ENCODE results near the gene SLC9A7. TPM values are rescaled to one million over a fixed set of nuclear protein-coding genes. Genes with fewer than 3 reads are reported as not detected.

SLC9A7 gene
- total RNA-seq, 2 donors from 2014 or later = 1.4 to 2.2 TPM

DNA sequence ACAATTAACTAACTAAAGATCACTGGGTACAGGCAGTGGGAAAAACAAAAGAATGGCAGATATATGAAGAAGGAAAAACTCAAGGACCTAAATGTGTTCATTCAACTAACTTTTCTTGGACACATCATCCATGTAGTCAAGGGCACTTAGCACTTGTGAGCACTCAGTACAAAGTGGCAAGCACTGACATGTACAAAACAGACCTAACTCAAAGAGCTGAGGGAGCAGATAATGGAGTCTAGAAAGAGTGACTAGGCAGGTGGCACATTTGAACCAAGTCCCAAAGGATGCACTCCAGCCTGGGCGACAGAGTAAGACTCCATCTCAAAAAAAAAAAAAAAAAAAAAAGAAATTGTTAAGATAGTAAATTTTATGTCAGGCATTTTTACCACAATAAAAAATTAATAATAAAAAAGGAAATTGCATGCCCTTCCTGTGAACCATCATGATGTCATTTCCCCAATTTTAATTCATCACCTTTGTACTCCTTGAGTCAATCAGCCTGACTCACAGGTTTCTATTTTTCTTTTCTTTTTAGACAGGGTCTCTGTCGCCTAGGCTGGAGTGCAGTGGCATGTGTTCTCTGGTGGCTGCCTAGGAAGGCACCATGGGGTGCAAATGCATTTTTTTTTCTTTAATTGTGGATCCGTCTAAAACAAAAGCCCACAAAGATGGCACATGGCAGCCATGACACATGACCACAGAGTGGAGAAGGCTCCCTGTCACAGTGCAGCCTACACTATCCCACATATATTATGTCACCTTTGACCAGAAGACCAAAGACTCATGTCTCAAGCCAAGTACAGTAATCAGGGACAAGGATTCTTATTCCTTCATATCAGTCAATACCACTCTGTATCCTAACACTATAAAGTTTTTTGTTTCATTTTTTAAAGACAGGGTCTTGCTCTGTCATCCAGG lies 93.4 kb downstream of the SLC9A7 start:
- no peak for TF ChIP-seq CTCF (IDR thresholded peaks at IDR 0.05)
- Histone ChIP-seq H3K36me3 (no peaks in the 10 kb centered on the region), H3K9me3 (no peaks in the 10 kb centered on the region), H3K27ac (no peak overlapping the region), H3K4me1 (no peaks in the 10 kb centered on the region), H3K9ac (ENCODE audit: low read depth in 2 of 2, low read length in 2 of 2) (no peak overlapping the region), H3K27me3 (no peaks in the 10 kb centered on the region), H3K4me3 (no peak overlapping the region)
- DNase-seq = no peak
- intact Hi-C loops (cut with DNase I) = no loop called here

DNA sequence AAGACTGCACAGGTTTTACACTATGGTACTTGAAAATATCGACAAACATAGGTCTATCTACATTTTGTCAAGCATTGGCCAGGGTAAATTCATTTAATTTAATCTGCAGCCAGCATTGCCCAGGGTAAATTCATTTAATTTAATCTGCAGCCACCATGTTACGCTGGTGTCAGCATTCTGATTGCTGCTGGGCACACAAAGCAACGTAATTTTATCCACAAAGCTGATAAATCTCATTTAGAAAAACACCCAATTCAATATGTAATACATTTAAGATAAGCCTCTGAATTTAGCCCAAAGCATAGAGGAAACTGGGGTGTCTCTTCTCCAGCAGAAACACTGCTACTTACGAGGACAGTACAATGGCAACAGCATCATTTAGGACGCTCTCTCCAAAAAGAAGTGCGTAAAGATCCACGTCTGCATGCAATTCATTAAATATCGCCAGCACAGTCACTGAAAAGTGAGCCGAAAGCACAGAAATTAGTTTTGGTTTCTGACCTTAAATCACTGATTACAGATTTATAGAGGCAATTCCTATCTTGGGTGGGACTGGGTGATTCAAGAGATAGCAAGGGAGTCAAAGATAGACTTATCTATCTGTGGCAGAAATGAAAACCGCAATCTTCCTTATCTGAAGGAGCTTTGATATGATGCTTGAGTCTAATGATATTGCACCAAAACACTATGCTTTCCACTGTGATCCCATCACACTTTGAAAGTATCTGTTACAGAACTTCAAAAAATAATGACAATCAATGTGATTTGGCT lies 96.5 kb downstream of the SLC9A7 start:
- Histone ChIP-seq H3K9me3 (no peaks in the 10 kb centered on the region), H3K36me3 (no peaks in the 10 kb centered on the region), H3K27ac (no peak overlapping the region), H3K27me3 (no peaks in the 10 kb centered on the region), H3K4me1 (no peaks in the 10 kb centered on the region), H3K9ac (ENCODE audit: low read depth in 2 of 2, low read length in 2 of 2) (no peak overlapping the region), H3K4me3 (no peak overlapping the region)
- TF ChIP-seq CTCF (IDR thresholded peaks at IDR 0.05) = no peak
- intact Hi-C loops (cut with DNase I) = no loop called here
- no peak for DNase-seq

DNA sequence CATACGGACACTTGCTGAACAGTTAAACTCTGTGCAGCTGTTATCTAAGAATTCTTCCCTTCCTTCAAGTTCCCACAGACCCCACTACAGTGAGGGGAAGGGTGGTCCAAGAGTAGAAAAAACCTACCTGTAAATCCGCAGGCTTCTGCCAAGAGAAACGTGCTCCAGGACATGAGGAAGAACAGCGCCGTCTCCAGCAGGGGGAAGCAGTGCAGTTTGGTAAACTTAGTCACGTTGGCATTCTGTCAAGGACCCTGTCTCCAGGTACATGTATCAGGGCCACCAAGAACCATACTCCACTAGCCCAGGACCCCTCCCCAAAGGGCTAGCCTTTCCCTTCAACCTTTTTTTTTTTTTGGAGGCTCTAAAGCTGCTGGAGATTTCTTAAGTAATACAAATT lies 105.4 kb downstream of the SLC9A7 start:
- H3K4me3 ChIP-seq = no peak overlapping the region
- no peaks in the 10 kb centered on the region for H3K9me3 ChIP-seq
- TF ChIP-seq CTCF (IDR thresholded peaks at IDR 0.05) = no peak
- intact Hi-C loops (cut with DNase I) = no loop called here
- no peaks in the 10 kb centered on the region for H3K27me3 ChIP-seq
- H3K4me1 ChIP-seq = no peaks in the 10 kb centered on the region
- H3K36me3 ChIP-seq = no peaks in the 10 kb centered on the region
- DNase-seq = no peak
- no peak overlapping the region for H3K9ac ChIP-seq (ENCODE audit: low read depth in 2 of 2, low read length in 2 of 2)
- no peak overlapping the region for H3K27ac ChIP-seq

- no peaks in the 10 kb centered on the region for H3K9me3 ChIP-seq
- H3K27me3 ChIP-seq = peaks cover 7% of the 10 kb centered on the region
- H3K4me3 ChIP-seq = no peak overlapping the region
- no peak overlapping the region for H3K9ac ChIP-seq (ENCODE audit: low read depth in 2 of 2, low read length in 2 of 2)
- DNase-seq = no peak
- intact Hi-C loops (cut with DNase I) = no loop called here
- no peak overlapping the region for H3K27ac ChIP-seq
- H3K36me3 ChIP-seq = no peaks in the 10 kb centered on the region
- no peak for TF ChIP-seq CTCF (IDR thresholded peaks at IDR 0.05)
- H3K4me1 ChIP-seq = no peaks in the 10 kb centered on the region
These were observed 109.3 kb downstream of the SLC9A7 start for GRCh38 chrX:46649421-46650260.

- TF ChIP-seq CTCF (IDR thresholded peaks at IDR 0.05) = no peak
- H3K4me3 ChIP-seq = no peak overlapping the region
- DNase-seq = no peak
- intact Hi-C loops (cut with DNase I) = no loop called here
- H3K9me3 ChIP-seq = no peaks in the 10 kb centered on the region
- peaks cover 7% of the 10 kb centered on the region for H3K27me3 ChIP-seq
- H3K36me3 ChIP-seq = no peaks in the 10 kb centered on the region
- no peaks in the 10 kb centered on the region for H3K4me1 ChIP-seq
- H3K9ac ChIP-seq (ENCODE audit: low read depth in 2 of 2, low read length in 2 of 2) = no peak overlapping the region
- H3K27ac ChIP-seq = no peak overlapping the region
These were observed 110.3 kb downstream of the SLC9A7 start for GRCh38 chrX:46648660-46649059.
